NCI-H446 (cell line): Measurements from ENCODE around the gene DOCK9.

ENCODE experiments used
- DNase-seq, 2 experiments: peaks; one replicate each; lab custom pipeline; 2025; lab: John Stamatoyannopoulos, UW

Gene DOCK9

GRCh38 chr13:98945863-98946605, 31.8 kb downstream of the DOCK9 start:
- no peak for DNase-seq

GRCh38 chr13:98944336-98944735, 33.5 kb downstream of the DOCK9 start:
- DNase-seq = no peak

- DNase-seq = no peak
These were observed 34.9 kb downstream of the DOCK9 start for GRCh38 chr13:98942997-98943396.

- DNase-seq = no peak
These were observed 35.4 kb downstream of the DOCK9 start for GRCh38 chr13:98942485-98942884.

- DNase-seq = no peak
These were observed 36.3 kb downstream of the DOCK9 start for GRCh38 chr13:98941536-98941935.

- DNase-seq = no peak
These were observed 36.7 kb downstream of the DOCK9 start for GRCh38 chr13:98941126-98941525.

GRCh38 chr13:98940325-98941001, 37.4 kb downstream of the DOCK9 start:
- DNase-seq = no peak

- no peak for DNase-seq
These were observed 38.1 kb downstream of the DOCK9 start for GRCh38 chr13:98939660-98940191.

- DNase-seq = no peak
These were observed 39.1 kb downstream of the DOCK9 start for GRCh38 chr13:98938801-98939200.

- no peak for DNase-seq
These were observed 39.9 kb downstream of the DOCK9 start for GRCh38 chr13:98937911-98938381.

- no peak for DNase-seq
These were observed 43.6 kb downstream of the DOCK9 start for GRCh38 chr13:98934243-98934642.

GRCh38 chr13:98930151-98930591, 47.7 kb downstream of the DOCK9 start:
- DNase-seq = no peak

- DNase-seq = no peak
These were observed 49.6 kb downstream of the DOCK9 start for GRCh38 chr13:98927951-98928927.

GRCh38 chr13:98925949-98926348, 51.9 kb downstream of the DOCK9 start:
- DNase-seq = no peak

GRCh38 chr13:98923641-98924397, 54.0 kb downstream of the DOCK9 start:
- DNase-seq = no peak

GRCh38 chr13:98922306-98922705, 55.6 kb downstream of the DOCK9 start:
- no peak for DNase-seq

GRCh38 chr13:98921786-98922185, 56.1 kb downstream of the DOCK9 start:
- DNase-seq = no peak

- DNase-seq = no peak
These were observed 56.8 kb downstream of the DOCK9 start for GRCh38 chr13:98921015-98921580.

GRCh38 chr13:98919566-98919965, 58.3 kb downstream of the DOCK9 start:
- no peak for DNase-seq

- DNase-seq = no peak
These were observed 59.1 kb downstream of the DOCK9 start for GRCh38 chr13:98918771-98919170.

- no peak for DNase-seq
These were observed 60.7 kb downstream of the DOCK9 start for GRCh38 chr13:98917116-98917515.
